H9 (cell line): Measurements from ENCODE around the gene CLTCL1. TPM values are rescaled to one million over a fixed set of nuclear protein-coding genes. Genes with fewer than 3 reads are reported as not detected.

Source experiments
- DNase-seq: peaks from one replicate; pipeline ENCODE4 v3.0.0-alpha.2; 2017
- H2AFZ ChIP-seq: one replicate; pipeline ENCODE4 v1.6.1; 2013; ENCODE audit warnings: mild to moderate bottlenecking, low read length, control low read depth, moderate library complexity
- H2AK5ac ChIP-seq: 2 replicates; pipeline ENCODE4 v1.6.1; 2013; ENCODE audit warnings: low read length, control low read depth, mixed read lengths; ENCODE audit not compliant: insufficient read length
- H2BK120ac ChIP-seq: one replicate; pipeline ENCODE4 v1.6.1; 2013; ENCODE audit warnings: low read depth, mild to moderate bottlenecking, low read length, control low read depth, inconsistent platforms; ENCODE audit not compliant: poor library complexity, severe bottlenecking
- H2BK12ac ChIP-seq: 2 replicates; pipeline ENCODE4 v1.6.1; 2013; ENCODE audit warnings: low read length, control low read depth, mixed read lengths, low read depth; ENCODE audit not compliant: insufficient read length
- H2BK15ac ChIP-seq: 2 replicates; pipeline ENCODE4 v1.6.1; 2013; ENCODE audit warnings: low read depth, low read length, control low read depth
- H2BK20ac ChIP-seq: one replicate; pipeline ENCODE4 v1.6.1; 2013; ENCODE audit warnings: low read depth, mild to moderate bottlenecking, low read length, control low read depth, inconsistent platforms; ENCODE audit not compliant: poor library complexity, severe bottlenecking
- H2BK5ac ChIP-seq: 2 replicates; pipeline ENCODE4 v1.6.1; 2013; ENCODE audit warnings: low read length, control low read depth, mixed read lengths; ENCODE audit not compliant: insufficient read length
- H3K14ac ChIP-seq: 2 replicates; pipeline ENCODE4 v1.6.1; 2013; ENCODE audit warnings: low read length, control low read depth; ENCODE audit not compliant: insufficient read depth
- H3K18ac ChIP-seq: 2 replicates; pipeline ENCODE4 v1.6.1; 2013; ENCODE audit warnings: low read depth, mild to moderate bottlenecking, mixed read lengths, low read length, control low read depth; ENCODE audit not compliant: insufficient read length
- H3K23ac ChIP-seq: 2 replicates; pipeline ENCODE4 v1.6.1; 2013; ENCODE audit warnings: low read length, control low read depth, mixed read lengths, low read depth; ENCODE audit not compliant: insufficient read length
- H3K23me2 ChIP-seq: 2 replicates; pipeline ENCODE4 v1.6.1; 2013; ENCODE audit warnings: low read depth, mild to moderate bottlenecking, mixed read lengths, low read length, control low read depth; ENCODE audit not compliant: insufficient read length, poor library complexity, severe bottlenecking
- H3K27ac ChIP-seq: 2 replicates; pipeline ENCODE4 v1.5.1; 2013; ENCODE audit warnings: low read length, control low read depth, mixed read lengths, low read depth; ENCODE audit not compliant: insufficient read length
- H3K27me3 ChIP-seq: 2 replicates; pipeline ENCODE4 v1.6.1; 2013; ENCODE audit warnings: low read length, control low read depth, inconsistent platforms; ENCODE audit not compliant: insufficient read depth
- H3K4ac ChIP-seq: 2 replicates; pipeline ENCODE4 v1.6.1; 2013; ENCODE audit warnings: low read depth, mild to moderate bottlenecking, control low read depth, inconsistent platforms, low read length, moderate library complexity
- H3K4me1 ChIP-seq: 2 replicates; pipeline ENCODE4 v1.6.1; 2013; ENCODE audit warnings: low read length, control low read depth, inconsistent platforms; ENCODE audit not compliant: insufficient read depth
- H3K4me2 ChIP-seq: 2 replicates; pipeline ENCODE4 v1.6.1; 2013; ENCODE audit warnings: low read length, control low read depth, mixed read lengths; ENCODE audit not compliant: insufficient read length, insufficient read depth
- H3K56ac ChIP-seq: 2 replicates; pipeline ENCODE4 v1.6.1; 2013; ENCODE audit warnings: low read depth, mild to moderate bottlenecking, mixed read lengths, low read length, control low read depth; ENCODE audit not compliant: insufficient read length
- H3K79me1 ChIP-seq: 2 replicates; pipeline ENCODE4 v1.6.1; 2013; ENCODE audit warnings: low read depth, mild to moderate bottlenecking, moderate library complexity, low read length, control low read depth, inconsistent platforms; ENCODE audit not compliant: insufficient read depth, poor library complexity, severe bottlenecking
- H3K79me2 ChIP-seq: 2 replicates; pipeline ENCODE4 v1.6.1; 2013; ENCODE audit warnings: low read length, control low read depth, inconsistent platforms; ENCODE audit not compliant: insufficient read depth
- H3K9ac ChIP-seq: 2 replicates; pipeline ENCODE4 v1.6.1; 2013; ENCODE audit warnings: low read length, control low read depth, mixed read lengths; ENCODE audit not compliant: insufficient read length; ENCODE audit errors: extremely low read depth
- H3K9me3 ChIP-seq: one replicate; pipeline ENCODE4 v1.6.1; 2013; ENCODE audit warnings: low read depth, low read length, inconsistent platforms; ENCODE audit not compliant: control insufficient read depth
- H3T11ph ChIP-seq: one replicate; pipeline ENCODE4 v1.6.1; 2013; ENCODE audit warnings: mild to moderate bottlenecking, low read length, control low read depth, inconsistent platforms
- H4K20me1 ChIP-seq: one replicate; pipeline ENCODE4 v1.6.1; 2013; ENCODE audit not compliant: control insufficient read depth, insufficient read length, insufficient read depth
- H4K5ac ChIP-seq: 2 replicates; pipeline ENCODE4 v1.6.1; 2013; ENCODE audit warnings: low read depth, mild to moderate bottlenecking, mixed read lengths, low read length, control low read depth; ENCODE audit not compliant: insufficient read length
- H4K8ac ChIP-seq: replicated peaks from 2 replicates; pipeline ENCODE4 v1.6.1; 2013; ENCODE audit warnings: low read length, control low read depth, mixed read lengths, low read depth; ENCODE audit not compliant: insufficient read length
- H4K91ac ChIP-seq: 2 replicates; pipeline ENCODE4 v1.6.1; 2013; ENCODE audit warnings: low read depth, mild to moderate bottlenecking, moderate library complexity, mixed read lengths, low read length, control low read depth; ENCODE audit not compliant: insufficient read length
- H3K27ac Mint-ChIP-seq, 3 experiments: 2 replicates in 2 of 3; 3 replicates in 1 of 3; pipeline ENCODE4 v1.8.0; 2020 to 2021; ENCODE audit warnings: mixed read lengths in 3 of 3, mild to moderate bottlenecking in 1 of 3, moderate library complexity in 1 of 3
- H3K27me3 Mint-ChIP-seq: 2 replicates; pipeline ENCODE4 v1.8.0; 2021; ENCODE audit warnings: low read depth, mild to moderate bottlenecking, moderate library complexity, mixed read lengths
- H3K36me3 Mint-ChIP-seq, 3 experiments: 2 replicates in 2 of 3; 3 replicates in 1 of 3; pipeline ENCODE4 v1.8.0; 2020 to 2021; ENCODE audit warnings: low read depth in 3 of 3, mixed read lengths in 3 of 3; ENCODE audit not compliant: insufficient read depth in 1 of 3
- H3K4me1 Mint-ChIP-seq, 2 experiments: 2 replicates each; pipeline ENCODE4 v1.8.0; 2020; ENCODE audit warnings: mixed read lengths in 2 of 2
- H3K4me3 Mint-ChIP-seq, 2 experiments: 2 replicates in 1 of 2; 3 replicates in 1 of 2; pipeline ENCODE4 v1.8.0; 2020 to 2021; ENCODE audit warnings: mild to moderate bottlenecking in 2 of 2, mixed read lengths in 2 of 2, moderate library complexity in 1 of 2
- H3K9me3 Mint-ChIP-seq, 2 experiments: 2 replicates in 1 of 2; 3 replicates in 1 of 2; pipeline ENCODE4 v1.8.0; 2020; ENCODE audit warnings: mild to moderate bottlenecking in 2 of 2, mixed read lengths in 2 of 2, moderate library complexity in 1 of 2
- WGBS: extraction: QIAGEN DNeasy Blood & Tissue Kit; methylation state at CpG from one replicate; pipeline ENCODE4 v1.1.7; 2013; ENCODE audit warnings: missing lambda C conversion rate, low lambda C conversion rate, mixed read lengths; ENCODE audit not compliant: insufficient read length; ENCODE audit errors: extremely low coverage; 5-methylcytosine and 5-hydroxymethylcytosine counted together
- total RNA-seq: library from RNA; stranded (reverse); gene quantifications from 2 replicates; pipeline ENCODE4 v1.2.1, GENCODE V29; 2021
- TF ChIP-seq, protein P1 (sequence below): fragments of 200-600 bp; sonication (generic); conservative IDR thresholded peaks from 3 replicates; pipeline ENCODE4 v1.8.0; 2021; ENCODE audit warnings: antibody characterized with exemption, mild to moderate bottlenecking

The CLTCL1 gene
- total RNA-seq, 1 experiment from 2014 or later, result 11.1 TPM

DNA sequence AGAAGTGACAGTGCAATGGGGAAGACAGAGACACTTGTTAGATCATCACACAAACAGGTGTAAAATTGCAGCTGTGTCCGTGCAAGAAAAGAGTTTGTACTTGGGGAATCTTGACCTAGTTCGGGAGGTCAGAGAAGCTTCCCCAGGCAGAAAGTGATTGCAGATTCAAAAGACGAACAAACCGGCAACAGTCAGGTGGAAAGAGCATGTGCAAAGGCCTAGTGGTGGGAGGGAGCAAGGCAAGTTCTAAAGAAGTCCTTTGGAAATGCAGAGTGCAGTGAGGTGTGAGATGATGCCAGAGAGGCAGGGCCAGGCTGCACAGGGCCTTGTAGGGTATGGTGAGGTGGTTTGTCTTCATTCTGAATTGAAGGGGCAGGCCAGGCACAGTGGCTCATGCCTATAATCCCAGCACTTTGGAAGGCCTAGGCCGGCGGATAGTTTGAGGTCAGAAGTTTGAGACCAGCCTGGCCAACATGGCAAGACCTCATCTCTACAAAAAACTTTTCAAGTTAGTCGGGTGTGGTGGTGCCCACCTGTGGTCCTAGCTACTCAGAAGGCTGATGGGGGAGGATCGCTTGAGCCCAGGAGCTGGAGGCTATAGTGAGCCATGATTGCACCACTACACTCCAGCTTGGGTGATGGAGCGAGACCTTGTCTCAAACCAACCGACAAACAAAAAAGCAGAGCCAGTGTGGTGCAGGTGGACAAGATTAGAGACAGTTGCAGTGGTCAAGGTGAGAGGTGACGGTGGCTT, 145.1 kb downstream of the CLTCL1 start:
- Histone ChIP-seq H3K79me1 (no peaks in the 10 kb centered on the region), H3K79me2 (peaks cover 3% of the 10 kb centered on the region; the same call in 1 of the 2 replicates), H3K23ac (no peak overlapping the region), H2BK15ac (no peak overlapping the region), H2AFZ (no peak overlapping the region), H3K4me1 (no peaks in the 10 kb centered on the region), H2BK20ac (no peak overlapping the region), H3T11ph (no peak overlapping the region), H4K20me1 (no peaks in the 10 kb centered on the region), H2BK5ac (no peak overlapping the region), H4K8ac (no peak overlapping the region), H2AK5ac (no peak overlapping the region), H2BK120ac (no peak overlapping the region), H3K27ac (no peak overlapping the region), H3K4me2 (no peak overlapping the region), H3K14ac (no peak overlapping the region), H3K23me2 (peaks cover 8% of the 10 kb centered on the region), H2BK12ac (no peak overlapping the region), H4K91ac (no peak overlapping the region), H3K56ac (no peak overlapping the region), H3K9me3 (no peaks in the 10 kb centered on the region), H3K9ac (no peak overlapping the region), H4K5ac (no peak overlapping the region), H3K18ac (no peak overlapping the region), H3K4ac (no peak overlapping the region), H3K27me3 (peaks cover 36% of the 10 kb centered on the region)
- no peak overlapping the region for H3K4me3 Mint-ChIP-seq
- H3K36me3 Mint-ChIP-seq, result peaks cover 7 to 16% (median 12%) of the 10 kb centered on the region in 3 experiments
- no peak for DNase-seq
- TF ChIP-seq, protein P1, sequence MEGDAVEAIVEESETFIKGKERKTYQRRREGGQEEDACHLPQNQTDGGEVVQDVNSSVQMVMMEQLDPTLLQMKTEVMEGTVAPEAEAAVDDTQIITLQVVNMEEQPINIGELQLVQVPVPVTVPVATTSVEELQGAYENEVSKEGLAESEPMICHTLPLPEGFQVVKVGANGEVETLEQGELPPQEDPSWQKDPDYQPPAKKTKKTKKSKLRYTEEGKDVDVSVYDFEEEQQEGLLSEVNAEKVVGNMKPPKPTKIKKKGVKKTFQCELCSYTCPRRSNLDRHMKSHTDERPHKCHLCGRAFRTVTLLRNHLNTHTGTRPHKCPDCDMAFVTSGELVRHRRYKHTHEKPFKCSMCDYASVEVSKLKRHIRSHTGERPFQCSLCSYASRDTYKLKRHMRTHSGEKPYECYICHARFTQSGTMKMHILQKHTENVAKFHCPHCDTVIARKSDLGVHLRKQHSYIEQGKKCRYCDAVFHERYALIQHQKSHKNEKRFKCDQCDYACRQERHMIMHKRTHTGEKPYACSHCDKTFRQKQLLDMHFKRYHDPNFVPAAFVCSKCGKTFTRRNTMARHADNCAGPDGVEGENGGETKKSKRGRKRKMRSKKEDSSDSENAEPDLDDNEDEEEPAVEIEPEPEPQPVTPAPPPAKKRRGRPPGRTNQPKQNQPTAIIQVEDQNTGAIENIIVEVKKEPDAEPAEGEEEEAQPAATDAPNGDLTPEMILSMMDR, result peak; percentile 32; the same call in 2 of the 3 replicates
- no CpG with 5 or more reads among the region's 11 CpGs for WGBS
- 0 out of 7 replicates have a peak overlapping the region, but pooled peaks of 1 of the 3 experiments have one; percentile 6 for H3K27ac Mint-ChIP-seq
- H3K9me3 Mint-ChIP-seq, result peaks cover 6% of the 10 kb centered on the region in 2 experiments
- peaks cover 17 to 29% of the 10 kb centered on the region in 2 experiments for H3K4me1 Mint-ChIP-seq
- H3K27me3 Mint-ChIP-seq, result peaks cover 47% of the 10 kb centered on the region
